Activated gamma-delta T cell (primary cell): ENCODE results near the gene TMEM129.

Experiments used
- DNase-seq: peaks from one replicate; lab custom pipeline; 2025; lab: John Stamatoyannopoulos, UW

TMEM129 gene

DNA sequence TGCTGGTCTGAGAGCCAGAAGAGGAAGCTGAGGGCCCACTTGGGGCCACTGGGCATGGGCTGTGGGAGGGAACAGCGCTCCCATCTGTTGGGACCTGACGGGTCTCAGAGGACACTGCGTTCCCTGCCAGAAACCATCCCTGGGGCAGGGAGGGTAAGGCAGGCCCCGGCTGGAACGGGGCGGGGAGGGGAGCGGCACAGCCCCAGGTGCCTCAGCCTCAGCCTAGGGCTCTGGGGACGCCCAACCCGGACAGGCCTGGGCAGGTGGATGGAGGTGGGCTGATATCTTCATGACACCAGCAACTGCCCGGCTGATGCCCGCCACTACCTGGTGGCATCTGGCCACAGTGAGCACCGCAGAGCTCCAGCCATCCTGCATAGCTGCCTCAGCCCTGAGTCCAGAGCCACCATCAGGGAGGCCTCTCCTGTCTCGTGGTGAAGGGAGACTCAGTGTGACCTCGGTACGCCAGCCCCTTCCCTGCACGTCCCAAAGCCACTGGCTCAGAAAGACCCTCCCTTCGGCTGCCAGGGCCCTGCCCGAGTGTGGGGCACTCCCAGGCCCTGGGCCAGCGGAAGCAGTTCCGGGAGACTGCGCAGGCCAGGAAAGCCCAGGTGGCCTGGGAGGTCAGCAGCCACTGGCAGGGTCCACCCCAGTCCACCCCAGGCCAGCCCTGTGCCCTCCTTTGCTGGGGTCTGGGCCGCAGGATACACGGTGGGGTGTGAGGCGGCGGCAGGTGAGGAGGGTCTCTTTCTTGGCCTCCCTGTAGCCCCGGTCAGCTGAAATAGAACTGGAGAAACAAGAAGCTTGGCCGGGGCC, 37.4 kb upstream of the TMEM129 start:
- no peak for DNase-seq

DNA sequence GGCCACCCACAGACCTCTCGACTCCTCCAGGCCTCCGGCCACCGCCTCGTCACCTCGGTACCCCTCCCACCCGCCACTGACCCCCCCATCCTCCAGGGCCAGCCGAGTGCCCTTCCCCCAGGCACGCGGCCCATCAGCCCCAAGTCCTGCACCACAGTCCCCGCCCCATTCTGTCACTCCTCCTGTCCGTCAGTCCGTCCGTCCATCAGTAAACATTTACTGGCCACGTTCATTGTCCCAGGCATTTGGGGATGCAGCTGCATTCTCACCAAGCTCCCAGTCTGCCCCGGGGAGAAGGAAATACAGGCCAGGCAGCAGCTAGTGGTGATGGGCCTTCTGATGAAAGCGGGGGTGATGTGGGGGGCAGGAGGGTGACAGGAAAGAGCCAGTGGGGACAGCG, 36.7 kb upstream of the TMEM129 start:
- no peak for DNase-seq

DNA sequence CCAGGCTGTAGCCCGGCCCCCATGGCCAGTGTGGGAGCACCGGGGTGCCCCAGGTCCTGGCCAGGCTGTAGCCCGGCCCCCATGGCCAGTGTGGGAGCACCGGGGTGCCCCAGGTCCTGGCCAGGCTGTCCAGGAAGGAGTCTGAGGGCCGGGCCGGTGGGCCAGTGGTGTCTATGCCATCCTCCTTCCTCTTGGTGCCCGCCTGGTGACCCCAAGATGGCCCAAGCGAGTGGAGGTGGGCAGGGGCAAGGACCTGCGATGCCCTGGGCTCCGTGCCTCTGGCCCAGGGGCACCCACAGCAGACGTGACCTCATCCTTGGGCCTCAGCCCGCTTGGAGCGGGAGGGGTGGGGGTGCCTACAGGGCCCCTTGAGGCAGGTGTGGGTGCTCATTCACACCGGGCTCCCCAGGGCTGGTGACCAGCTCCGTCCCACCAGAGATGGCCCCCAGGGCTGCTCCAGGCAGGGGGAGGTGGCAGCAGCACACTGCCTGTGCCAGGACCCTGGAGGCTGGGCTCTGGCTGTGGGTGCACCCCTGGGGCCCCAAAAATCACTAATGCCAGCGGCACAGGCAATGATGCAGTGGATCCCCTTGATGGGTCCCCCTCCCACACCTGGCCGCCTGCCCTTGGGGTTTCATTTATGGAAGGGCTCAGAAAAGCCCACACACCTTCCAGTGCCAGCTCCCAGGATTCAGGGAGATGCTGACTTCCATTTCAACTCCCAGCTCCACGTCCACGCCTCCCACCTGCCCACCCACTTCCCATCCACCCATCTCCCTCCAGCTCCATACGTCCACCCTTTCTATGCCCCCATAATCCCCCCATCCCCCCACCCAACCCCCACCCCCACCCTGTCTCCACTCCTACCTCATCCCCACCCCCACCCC, 36.0 kb upstream of the TMEM129 start:
- no peak for DNase-seq

DNA sequence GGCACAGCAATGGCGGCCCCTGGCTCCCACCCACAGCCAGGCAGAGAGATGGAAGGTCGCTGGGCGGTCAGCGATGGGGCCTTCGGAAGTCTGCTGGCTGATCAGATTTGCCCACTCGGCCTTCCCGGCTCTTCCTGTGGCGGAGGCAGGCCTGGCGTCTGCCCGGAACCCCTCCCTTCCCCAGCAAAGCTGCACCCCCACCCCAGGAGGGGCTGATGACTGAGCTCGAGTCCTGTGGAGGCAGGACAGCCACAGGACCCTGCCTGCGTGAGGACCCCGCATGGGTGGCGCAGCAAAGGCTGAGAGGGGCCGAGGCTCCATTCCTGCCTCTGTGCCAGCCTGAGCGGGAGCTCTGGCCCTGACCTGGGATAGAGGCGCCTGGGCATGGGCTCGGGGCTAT, 35.0 kb upstream of the TMEM129 start:
- no peak for DNase-seq

DNA sequence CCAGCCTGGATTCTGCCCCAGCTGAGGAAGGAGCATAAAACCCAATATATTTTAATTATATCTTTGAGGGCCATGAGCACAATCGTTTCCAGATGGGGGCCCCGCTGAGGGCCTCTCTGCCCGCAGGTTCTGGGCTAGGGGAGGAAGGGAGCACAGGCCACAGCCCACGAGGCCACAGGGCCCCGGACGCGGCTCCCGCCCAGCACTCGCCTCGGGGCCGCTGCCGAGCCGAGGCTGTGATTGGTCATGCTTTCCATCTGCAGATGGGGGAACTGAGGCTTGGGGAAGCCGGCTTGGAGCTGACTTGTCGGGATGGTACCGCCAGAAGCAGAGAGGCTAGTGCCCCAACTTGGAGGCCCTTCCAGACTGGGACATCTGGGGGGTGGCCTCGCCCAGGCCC, 34.2 kb upstream of the TMEM129 start:
- DNase-seq: no peak

DNA sequence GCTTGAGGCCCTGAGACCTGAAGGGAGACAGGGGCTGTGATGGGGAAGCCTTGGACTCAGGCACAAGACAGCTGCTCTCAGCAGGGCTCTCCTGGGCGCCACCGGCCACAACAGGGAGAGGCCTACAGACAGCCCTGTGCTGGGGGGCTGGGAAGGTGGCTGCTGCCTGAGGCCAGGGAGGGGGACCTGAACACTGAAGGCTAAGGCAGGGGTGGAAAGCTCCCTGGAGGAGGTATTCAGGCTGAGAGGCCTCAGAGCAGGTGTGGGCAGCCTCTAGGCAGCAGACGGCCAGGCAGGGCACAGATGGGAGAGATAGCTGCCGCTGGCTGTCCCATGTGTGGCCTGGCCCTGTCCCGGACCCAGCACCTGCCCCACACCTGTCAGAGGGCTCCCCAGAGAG, 33.2 kb upstream of the TMEM129 start:
- no peak for DNase-seq

DNA sequence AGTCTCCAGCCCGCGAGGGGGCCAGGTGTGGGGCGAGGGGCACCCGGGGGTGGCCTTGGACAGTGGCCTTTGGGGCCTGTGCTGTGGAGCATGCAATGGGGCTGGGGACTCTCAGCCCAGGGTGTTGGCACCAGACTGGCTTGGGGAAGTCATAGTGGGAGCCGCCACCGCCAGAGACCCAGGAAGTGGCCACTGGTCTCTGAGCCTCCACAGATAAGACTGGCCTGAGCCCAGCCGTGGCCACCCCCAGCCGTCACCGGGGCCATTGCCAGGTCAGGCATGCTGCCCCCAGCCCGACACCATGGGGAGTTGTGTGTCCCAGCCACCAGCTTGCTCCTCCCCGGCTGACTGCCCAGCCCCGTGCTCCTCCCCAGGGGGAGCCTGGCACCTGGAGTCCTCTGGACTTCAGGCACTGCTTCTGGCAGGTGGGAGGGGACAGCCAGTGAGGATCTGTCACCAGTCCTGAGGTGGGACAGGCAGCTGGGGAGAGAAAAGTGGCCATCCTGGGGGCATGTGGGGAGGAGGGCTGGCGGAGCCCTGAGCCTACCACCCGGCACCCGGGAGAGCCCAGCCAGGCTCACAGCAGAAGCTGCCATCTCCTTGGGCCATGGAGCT, 32.7 kb upstream of the TMEM129 start:
- DNase-seq: no peak

DNA sequence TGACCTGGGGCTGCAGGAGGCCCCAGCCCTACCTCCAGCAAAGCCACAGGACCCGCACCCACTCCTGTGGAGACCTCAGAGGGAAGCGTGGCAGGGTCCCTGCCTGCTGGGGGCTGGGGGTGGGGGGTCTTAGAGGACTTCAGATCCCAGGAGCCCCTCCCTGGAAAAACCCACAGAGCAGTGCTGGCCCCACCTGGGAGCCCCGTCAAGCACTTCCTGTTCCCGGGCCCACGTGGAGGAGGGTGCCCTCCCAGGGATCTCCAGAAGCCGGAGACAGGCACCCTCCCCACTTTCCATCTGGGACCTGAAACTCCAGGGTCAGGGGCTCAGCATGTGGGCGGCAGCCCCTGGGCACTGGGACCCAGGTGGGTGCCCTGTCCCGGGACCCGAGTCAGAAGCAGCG, 32.2 kb upstream of the TMEM129 start:
- DNase-seq: no peak

DNA sequence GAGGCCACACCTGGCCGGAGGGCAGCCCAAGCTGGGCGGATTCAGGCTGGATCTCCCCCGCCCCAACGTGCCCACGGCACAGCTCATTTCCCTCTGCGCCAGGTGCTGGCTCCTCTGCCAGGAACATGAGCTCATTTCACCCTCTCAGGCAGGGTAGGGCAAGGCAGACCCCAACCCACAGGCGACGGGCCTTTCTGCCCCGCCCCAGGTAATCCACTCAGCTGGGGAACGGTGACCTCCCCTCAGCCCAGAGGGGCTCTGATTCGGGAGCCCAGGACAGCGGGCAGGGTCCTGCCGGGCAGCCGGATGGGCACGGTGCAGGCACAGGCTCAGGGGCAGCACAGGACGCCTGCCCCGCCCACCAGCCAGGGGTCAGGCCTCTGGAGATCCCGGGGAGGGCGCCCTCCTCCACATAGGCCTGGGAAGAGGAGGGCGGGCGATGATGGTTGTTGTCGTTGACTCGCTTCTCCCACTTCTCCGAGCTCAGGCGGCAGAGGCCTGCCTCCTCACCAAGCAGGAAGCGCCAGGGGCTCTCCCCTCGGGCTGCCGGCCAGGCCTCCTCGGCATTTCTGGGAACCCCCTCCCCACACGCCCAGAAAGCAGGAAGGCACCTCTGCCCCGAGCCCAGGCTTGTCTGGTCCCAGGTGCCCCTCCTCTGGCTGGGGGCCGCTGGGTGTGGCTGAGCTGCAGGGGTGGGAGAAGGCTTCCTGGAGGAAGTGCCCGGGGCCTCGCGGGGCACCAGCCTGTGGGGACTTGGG, 31.3 kb upstream of the TMEM129 start:
- DNase-seq: no peak

DNA sequence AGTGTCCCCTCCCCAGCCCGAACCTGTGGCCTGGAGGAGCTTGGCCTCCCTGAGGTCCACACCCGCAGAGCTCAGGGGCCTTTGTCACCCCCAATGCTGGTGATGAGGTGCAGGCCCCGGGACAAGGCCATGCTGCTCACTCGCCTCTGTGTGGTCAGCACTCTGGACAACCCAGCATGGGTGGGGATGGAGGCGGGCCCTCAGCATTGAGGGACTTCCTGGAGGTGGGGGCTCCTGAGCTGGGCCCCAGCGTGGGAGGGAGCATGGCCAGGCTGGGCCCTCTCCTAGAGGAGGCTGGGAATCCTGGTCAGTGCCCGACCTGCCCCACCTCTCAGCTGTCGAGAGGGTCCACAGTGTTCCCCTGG, 30.8 kb upstream of the TMEM129 start:
- no peak for DNase-seq

DNA sequence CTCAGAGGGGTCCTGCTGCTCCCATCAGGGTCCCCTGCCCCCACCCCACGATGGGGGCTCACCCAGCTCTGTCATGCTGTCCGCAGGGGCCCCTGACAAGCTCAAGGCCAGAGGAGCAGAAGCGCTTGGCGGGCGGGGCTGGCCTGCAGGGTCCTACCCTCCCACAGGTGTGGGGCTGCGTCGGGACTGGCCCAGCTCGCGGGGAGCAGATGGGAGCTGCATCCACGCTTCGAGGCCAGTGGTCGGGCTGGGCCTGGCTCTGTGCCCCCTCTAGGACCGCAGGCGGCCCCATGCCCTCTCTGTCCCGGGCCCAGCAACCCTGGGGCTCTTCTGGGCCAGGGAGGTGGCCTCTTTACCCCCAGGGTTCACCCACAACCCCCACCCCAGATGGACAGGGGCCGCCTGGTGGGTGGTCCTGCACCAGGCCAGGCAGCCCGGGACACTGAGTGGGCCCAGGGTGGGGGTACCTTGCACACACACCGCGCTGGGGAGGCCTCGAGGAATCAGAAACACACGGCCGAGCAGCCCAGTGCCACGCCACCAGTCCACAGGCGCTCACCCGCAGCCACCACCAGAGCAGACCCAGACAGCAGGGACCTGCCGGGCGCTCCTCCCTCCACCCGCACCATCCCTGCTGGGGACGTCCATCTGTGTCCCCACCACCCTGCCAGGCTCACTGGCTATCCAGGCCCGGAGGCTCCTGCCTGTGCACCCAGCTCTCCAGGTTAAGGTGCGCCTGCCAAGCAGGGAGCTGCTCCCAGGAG, 30.2 kb upstream of the TMEM129 start:
- DNase-seq: no peak

DNA sequence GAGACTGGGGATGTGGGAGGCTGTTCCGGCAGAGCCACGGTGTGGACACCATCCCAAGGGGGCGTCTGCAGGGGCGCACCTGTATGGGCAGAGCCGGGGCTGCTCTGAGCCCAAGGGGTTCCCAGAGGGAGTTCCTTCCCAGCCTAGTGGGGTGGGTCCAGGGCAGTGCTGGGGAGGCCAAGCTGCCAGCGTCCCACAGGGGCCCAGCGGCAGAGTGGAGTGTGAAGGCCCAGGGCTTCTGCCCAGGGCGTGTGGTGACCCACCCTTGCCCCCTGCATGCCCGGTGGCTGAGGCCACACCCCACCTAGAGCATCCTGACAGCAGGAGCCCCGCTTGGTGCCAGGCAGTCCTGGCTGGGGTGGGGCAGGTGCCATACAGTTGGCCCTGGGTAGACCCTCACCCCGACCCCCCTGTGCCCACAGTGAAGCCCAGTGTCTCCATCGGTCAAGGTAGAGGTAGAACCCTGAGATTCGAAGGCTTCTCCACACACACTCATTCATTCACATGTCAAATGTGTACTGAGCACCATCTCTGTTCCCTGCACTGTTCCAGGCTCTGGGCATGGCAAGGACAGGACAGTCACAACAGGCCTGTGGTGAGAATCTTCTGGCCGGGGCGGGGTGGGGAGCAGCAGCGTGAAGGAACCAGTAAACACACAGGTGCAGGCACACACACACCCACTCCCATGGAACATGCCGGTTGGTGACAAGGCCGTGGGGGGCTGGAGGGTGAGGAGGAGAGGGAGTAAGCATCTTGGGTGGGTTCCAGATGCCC, 29.4 kb upstream of the TMEM129 start:
- no peak for DNase-seq

DNA sequence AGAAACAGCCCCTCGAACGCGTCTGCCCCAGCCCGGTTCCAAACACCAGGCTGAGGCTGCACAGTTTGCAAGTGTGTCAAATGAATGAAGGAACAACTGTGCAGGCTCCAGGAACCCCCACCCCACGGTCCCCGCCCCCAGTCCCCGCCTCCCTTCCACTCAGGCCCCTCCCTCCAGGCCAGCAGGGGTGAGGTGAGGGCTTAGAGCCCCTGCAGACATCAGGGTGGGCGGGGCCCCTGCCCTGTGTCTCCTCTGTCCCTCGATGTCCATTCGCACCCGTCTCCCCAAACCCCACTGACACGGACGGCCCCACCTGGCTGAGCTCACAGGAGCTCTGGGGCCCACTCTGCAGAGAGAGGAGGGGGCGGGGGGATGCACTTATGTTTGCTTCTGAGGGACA, 28.7 kb upstream of the TMEM129 start:
- no peak for DNase-seq

DNA sequence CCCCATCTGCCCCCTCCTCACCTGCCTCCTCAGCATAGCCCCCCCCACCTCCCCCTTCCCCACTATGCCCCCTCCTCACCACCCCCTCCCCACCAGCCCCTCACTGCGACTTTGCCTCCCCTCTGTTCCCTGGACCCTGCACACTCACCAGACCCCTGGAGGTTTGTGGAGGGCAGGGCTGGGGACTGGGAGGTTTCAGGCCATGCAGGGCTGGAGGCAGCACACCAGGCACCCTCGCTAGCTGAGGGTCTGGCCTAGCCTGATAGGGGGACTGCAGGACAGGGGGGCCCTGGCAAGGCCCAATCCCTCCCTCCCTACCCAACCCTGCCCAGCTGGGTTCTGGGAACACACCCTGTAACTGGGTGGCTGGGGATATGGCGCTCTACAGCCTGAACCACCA, 28.2 kb upstream of the TMEM129 start:
- no peak for DNase-seq

DNA sequence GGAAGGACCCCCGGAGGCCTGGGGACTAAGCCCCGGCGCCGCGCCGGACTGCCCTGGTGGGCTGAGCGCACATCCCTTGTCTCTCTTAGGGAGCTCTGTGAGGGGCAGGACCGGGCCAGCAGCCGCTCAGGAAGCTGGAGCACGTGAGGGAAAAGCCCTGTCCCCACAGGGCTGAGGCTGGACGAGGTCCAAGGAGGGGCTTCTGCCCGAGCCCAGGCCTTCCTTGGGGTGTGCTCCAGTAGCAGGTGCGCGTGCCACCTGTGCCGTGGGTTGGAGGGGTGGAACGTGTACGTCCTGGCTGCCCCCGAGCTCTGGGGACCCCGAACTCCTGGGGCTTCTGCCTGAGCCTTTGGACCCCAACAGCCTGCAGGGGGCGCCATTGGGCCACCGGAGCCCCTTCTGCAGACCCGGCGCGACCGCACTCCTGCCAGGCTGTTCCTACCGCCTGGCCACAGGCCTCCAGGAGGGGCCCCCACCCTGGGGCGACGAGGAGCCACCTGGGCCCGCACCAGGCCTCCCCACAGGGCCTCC, 27.4 kb upstream of the TMEM129 start:
- peak; percentile 48 for DNase-seq

DNA sequence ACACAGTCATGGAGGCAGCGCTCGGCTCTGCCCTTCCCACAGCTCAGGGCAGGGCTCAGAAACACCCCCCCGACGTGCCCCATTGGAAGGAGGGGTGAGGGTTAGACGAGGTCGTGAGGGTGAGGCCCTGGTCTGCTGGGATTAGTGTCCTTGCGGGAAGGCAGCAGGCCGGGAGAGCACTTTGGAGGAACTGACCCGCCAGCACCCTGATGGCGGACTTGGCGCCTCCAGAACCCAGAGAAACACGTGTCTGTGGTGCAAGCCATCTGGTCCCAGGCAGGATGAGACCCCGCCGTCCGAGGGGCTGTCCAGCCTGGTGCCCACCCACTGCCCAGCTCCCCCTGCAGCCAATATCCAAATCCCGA, 26.5 kb upstream of the TMEM129 start:
- DNase-seq: no peak

DNA sequence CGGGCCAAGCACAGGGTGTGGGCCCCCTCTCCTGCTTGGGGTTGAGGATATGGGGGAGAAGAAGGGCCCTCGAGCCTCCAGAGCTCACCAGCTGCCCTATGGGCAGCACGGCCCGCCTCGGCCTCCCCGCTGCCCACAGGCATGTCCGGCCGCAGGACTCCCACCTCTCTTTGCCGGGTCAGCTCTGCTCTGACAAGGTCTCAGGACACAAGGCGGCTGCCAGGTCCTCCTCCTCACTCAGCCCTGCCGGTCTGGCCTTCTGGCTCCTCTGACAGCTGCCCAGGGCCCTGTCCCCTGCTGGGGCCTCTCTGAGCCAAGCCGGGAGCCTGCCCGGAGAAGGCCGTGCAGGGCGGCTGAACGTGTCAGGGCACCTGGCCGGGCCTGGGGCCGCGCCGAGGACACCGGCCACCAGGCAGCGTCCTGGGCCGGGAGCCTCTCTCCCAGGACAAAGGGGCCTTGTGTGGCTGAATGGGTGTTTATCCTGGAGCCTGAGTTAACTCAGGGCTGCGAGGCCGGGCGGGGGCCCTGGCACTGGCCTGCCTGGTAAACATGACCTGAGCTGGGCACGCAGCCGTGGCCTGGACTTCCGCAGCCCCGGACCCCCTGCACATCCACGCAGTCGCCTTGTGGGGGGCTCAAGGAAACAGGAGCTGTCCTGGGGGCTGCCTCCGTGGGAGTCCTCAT, 25.9 kb upstream of the TMEM129 start:
- DNase-seq: no peak

DNA sequence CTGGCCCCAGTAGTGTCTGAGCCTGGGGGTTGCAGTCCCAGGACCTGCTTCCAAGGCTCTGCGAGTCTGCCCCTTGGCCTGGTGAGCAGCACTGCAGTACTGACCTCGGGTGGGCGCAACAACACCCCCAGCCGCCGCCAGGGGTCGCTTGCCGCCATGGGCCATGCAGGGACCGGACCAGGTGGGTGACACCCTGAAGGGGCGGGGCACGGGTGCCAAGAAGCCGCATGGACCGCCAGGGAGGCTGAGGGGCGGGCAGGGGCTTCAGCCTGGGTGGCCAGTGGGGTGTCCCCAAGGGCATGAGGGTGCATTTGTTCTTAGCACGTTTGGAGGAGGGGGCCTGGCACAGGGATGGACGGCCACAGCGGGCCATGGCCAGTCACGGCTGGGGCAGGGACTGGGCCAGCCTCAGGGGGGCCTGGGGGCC, 25.2 kb upstream of the TMEM129 start:
- peak; percentile 46 for DNase-seq

DNA sequence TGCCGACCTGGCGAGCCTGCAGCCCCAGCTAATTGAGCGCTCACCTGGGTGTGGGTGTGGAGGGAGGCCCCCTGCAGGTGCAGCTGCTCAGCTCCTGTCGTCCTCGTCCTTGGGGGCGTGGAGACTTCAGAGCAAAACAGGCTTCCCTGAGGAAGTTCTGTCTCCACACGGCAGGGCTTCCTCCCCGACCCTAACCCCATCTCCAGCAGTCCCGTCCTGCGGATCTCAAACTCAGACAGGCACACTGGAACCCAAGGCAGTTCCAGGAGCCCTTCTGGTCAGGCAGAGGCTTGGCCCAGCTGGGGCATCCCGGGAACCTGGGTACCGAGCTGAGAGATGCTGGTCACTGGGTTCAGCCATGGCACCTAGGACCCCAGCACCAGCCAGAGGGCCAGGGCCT, 24.6 kb upstream of the TMEM129 start:
- no peak for DNase-seq

DNA sequence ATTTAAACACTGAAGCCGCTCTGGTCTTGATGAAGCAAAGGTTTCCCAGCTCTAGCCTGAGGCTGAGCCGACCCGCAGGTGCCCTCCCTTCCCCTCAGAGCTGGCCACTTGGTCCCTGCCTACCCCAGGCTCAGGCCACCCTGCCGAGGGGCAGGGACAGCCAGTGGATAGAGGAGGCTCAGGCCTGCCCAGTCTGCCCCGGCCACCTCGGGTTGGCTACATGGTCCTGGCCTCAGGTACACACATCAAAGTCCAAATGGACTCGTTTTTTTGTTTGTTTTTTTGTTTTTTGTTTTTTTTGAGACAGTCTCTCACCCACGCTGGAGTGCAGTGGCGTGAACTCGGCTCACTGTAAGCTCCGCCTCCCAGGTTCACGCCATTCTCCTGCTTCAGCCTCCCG, 24.0 kb upstream of the TMEM129 start:
- DNase-seq: no peak
